GM18508 (cell line): Measurements from ENCODE around the gene THBS3.
"Not testable (repeated sequence)": the region's sequence is repeated elsewhere in the genome, so short reads cannot be mapped to it uniquely, and the experiment has no call there.

Experiments
- ATAC-seq: cut with Tn5 transposase; IDR thresholded peaks from one replicate; pipeline ENCODE4 v1.9.1; 2021; ENCODE audit warnings: moderate number of reproducible peaks; ENCODE audit not compliant: insufficient read depth, unreplicated experiment

Gene THBS3

GRCh38 chr1:155176544-155177071, 31.1 kb downstream of the THBS3 start:
- no peak for ATAC-seq

GRCh38 chr1:155175927-155176371, 31.7 kb downstream of the THBS3 start:
- ATAC-seq, result no peak

GRCh38 chr1:155175281-155175926, 32.3 kb downstream of the THBS3 start:
- ATAC-seq, result no peak

GRCh38 chr1:155174324-155175280, 33.1 kb downstream of the THBS3 start:
- no peak for ATAC-seq

- ATAC-seq, result no peak
These were observed 34.0 kb downstream of the THBS3 start, which contains the start of gene TRIM46 for GRCh38 chr1:155173478-155174323. TSS of gene TRIM46 (plus strand) at chr1:155173849. CDS start at chr1:155173967, 118 bp downstream.

- ATAC-seq, result peak; percentile 51
These were observed 34.8 kb downstream of the THBS3 start, which contains the start of gene KRTCAP2 for GRCh38 chr1:155172732-155173477. TSS of gene KRTCAP2 (minus strand) at chr1:155173304. CDS start at chr1:155173224, 80 bp downstream.

- ATAC-seq, result no peak
These were observed 35.6 kb downstream of the THBS3 start for GRCh38 chr1:155171836-155172731.

GRCh38 chr1:155170806-155171205, 36.9 kb downstream of the THBS3 start:
- no peak for ATAC-seq

- no peak for ATAC-seq
These were observed 37.5 kb downstream of the THBS3 start for GRCh38 chr1:155170101-155170785.

- ATAC-seq, result no peak
These were observed 38.2 kb downstream of the THBS3 start for GRCh38 chr1:155169541-155169940.

GRCh38 chr1:155168456-155169210, 39.1 kb downstream of the THBS3 start:
- ATAC-seq, result no peak

- ATAC-seq, result not testable (repeated sequence)
These were observed 39.6 kb downstream of the THBS3 start for GRCh38 chr1:155168105-155168445.

- ATAC-seq, result no peak
These were observed 40.3 kb downstream of the THBS3 start for GRCh38 chr1:155167166-155168104.

- no peak for ATAC-seq
These were observed 41.1 kb downstream of the THBS3 start for GRCh38 chr1:155166471-155167165.

- ATAC-seq, result no peak
These were observed 41.6 kb downstream of the THBS3 start for GRCh38 chr1:155166051-155166470.
